CD4-positive, CD25-positive, alpha-beta regulatory T cell (primary cell): ENCODE data around the gene HHIPL2. TPM values are rescaled to one million over a fixed set of nuclear protein-coding genes. Genes with fewer than 3 reads are reported as not detected.

ENCODE experiments used
- ATAC-seq, 2 donors: fragments of 150-1000 bp; cut with Tn5 transposase; one replicate each; pipeline ENCODE4 v1.10.0; 2021; ENCODE audit warnings: low read depth in 2 of 2, moderate number of reproducible peaks in 2 of 2, moderate library complexity in 1 of 2
- DNase-seq, 3 donors: peaks; one replicate each; pipeline versions ENCODE4 v3.0.0 to v3.0.0-alpha.2; 2012 to 2022; ENCODE audit warnings: mixed read lengths in 1 of 3
- H3K27ac ChIP-seq: one replicate; pipeline ENCODE4 v1.7.0; 2013; ENCODE audit warnings: mild to moderate bottlenecking, low read length; ENCODE audit not compliant: insufficient read depth, poor library complexity, severe bottlenecking
- H3K27me3 ChIP-seq: one replicate; pipeline ENCODE4 v1.7.0; 2013; ENCODE audit warnings: low read length; ENCODE audit not compliant: control insufficient read depth, insufficient read depth
- H3K36me3 ChIP-seq: one replicate; pipeline ENCODE4 v1.7.0; 2013; ENCODE audit warnings: mild to moderate bottlenecking, low read length, moderate library complexity; ENCODE audit not compliant: control insufficient read depth, insufficient read depth
- H3K4me1 ChIP-seq: 2 replicates; pipeline ENCODE4 v1.7.0; 2013; ENCODE audit warnings: mild to moderate bottlenecking, low read length; ENCODE audit not compliant: insufficient read depth, control insufficient read depth, poor library complexity, severe bottlenecking
- H3K4me3 ChIP-seq: one replicate; pipeline ENCODE4 v1.7.0; 2013; ENCODE audit warnings: low read depth, mild to moderate bottlenecking, low read length, moderate library complexity
- H3K9me3 ChIP-seq, 2 experiments: 1 replicate in 1 of 2; 2 replicates in 1 of 2; pipeline ENCODE4 v1.7.0; 2013; ENCODE audit warnings: low read length in 2 of 2, mild to moderate bottlenecking in 1 of 2, moderate library complexity in 1 of 2; ENCODE audit not compliant: control insufficient read depth in 2 of 2
- H3K27ac Mint-ChIP-seq, 3 donors: one replicate each; pipeline ENCODE4 v1.8.0; 2020 to 2022; ENCODE audit warnings: mild to moderate bottlenecking in 3 of 3, mixed read lengths in 3 of 3, moderate library complexity in 2 of 3
- H3K27me3 Mint-ChIP-seq: one replicate; pipeline ENCODE4 v1.8.0; 2022; ENCODE audit warnings: mild to moderate bottlenecking, mixed read lengths
- H3K36me3 Mint-ChIP-seq: one replicate; pipeline ENCODE4 v1.8.0; 2020; ENCODE audit warnings: mixed read lengths
- H3K4me1 Mint-ChIP-seq, 4 donors: one replicate each; pipeline ENCODE4 v1.8.0; 2020 to 2022; ENCODE audit warnings: mixed read lengths in 4 of 4, mild to moderate bottlenecking in 1 of 4
- H3K4me3 Mint-ChIP-seq, 4 donors: one replicate each; pipeline ENCODE4 v1.8.0; 2020 to 2022; ENCODE audit warnings: mild to moderate bottlenecking in 4 of 4, mixed read lengths in 4 of 4, moderate library complexity in 3 of 4
- H3K9me3 Mint-ChIP-seq, 7 donors: one replicate each; pipeline ENCODE4 v1.8.0; 2020 to 2022; ENCODE audit warnings: mixed read lengths in 7 of 7, mild to moderate bottlenecking in 3 of 7, moderate library complexity in 2 of 7
- polyA plus RNA-seq, 4 donors: library from polyadenylated mRNA; unstranded; fragments of 300-500 nt; fragmentation: Illumina TruSeq; gene quantifications; one replicate each; pipeline ENCODE4 v1.2.3, GENCODE V29; 2021
- total RNA-seq: library from RNA; stranded (reverse); gene quantifications from one replicate; pipeline ENCODE4 v1.2.3, GENCODE V29; 2022

The HHIPL2 gene
- total and polyA plus RNA-seq, 5 donors from 2014 or later, result not detected

DNA sequence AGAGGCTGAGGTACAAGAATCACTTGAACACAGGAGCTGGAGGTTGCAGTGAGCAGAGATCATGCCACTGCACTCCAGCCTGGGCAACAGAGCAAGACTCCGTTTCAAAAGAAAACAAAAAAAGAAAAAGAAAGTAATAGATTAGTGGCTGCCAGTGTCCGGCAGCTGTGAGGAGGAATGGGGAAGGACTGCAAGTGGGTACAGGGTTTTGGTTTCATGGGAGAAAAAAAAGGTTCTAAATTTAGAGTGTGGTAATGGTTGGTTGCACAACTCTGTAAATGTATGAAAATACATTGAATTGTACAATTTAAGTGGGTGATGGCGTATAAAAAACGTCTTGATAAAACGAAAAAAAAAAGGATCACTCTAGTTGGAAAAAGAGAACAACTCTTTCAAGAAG is 35.2 kb upstream of the HHIPL2 start:
- no peaks in the 10 kb centered on the region for H3K27me3 Mint-ChIP-seq
- peaks cover 50% of the 10 kb centered on the region for H3K36me3 Mint-ChIP-seq
- peaks cover 23 to 39% (median 30%) of the 10 kb centered on the region in 4 donors for H3K4me1 Mint-ChIP-seq
- no peaks in the 10 kb centered on the region for H3K9me3 ChIP-seq
- ATAC-seq (no peak), DNase-seq (no peak)
- no peak overlapping the region for H3K4me3 ChIP-seq
- peak overlapping the region in 1 of 4 donors; percentile 6 for H3K4me3 Mint-ChIP-seq
- H3K27me3 ChIP-seq, result no peaks in the 10 kb centered on the region
- H3K9me3 Mint-ChIP-seq, result peaks cover 0 to 2% (median 0%) of the 10 kb centered on the region in 7 donors
- H3K4me1 ChIP-seq, result no peaks in the 10 kb centered on the region
- H3K27ac ChIP-seq, result no peak overlapping the region
- peaks cover 43% of the 10 kb centered on the region for H3K36me3 ChIP-seq
- peak overlapping the region in 1 of 3 donors; percentile 60 for H3K27ac Mint-ChIP-seq

- H3K27ac ChIP-seq, result no peak overlapping the region
- peak overlapping the region in 1 of 3 donors; percentile 29 for H3K27ac Mint-ChIP-seq
- peaks cover 0 to 2% (median 0%) of the 10 kb centered on the region in 7 donors for H3K9me3 Mint-ChIP-seq
- H3K4me3 ChIP-seq, result no peak overlapping the region
- no peak for ATAC-seq
- H3K36me3 Mint-ChIP-seq, result peaks cover 48% of the 10 kb centered on the region
- no peaks in the 10 kb centered on the region for H3K9me3 ChIP-seq
- H3K4me1 Mint-ChIP-seq, result peaks cover 22 to 31% (median 27%) of the 10 kb centered on the region in 4 donors
- no peak overlapping the region for H3K4me3 Mint-ChIP-seq
- no peaks in the 10 kb centered on the region for H3K4me1 ChIP-seq
- no peaks in the 10 kb centered on the region for H3K27me3 Mint-ChIP-seq
- H3K27me3 ChIP-seq, result no peaks in the 10 kb centered on the region
- DNase-seq, result no peak
- H3K36me3 ChIP-seq, result peaks cover 46% of the 10 kb centered on the region
Measured at GRCh38 chr1:222582099-222582774, 34.3 kb upstream of the HHIPL2 start.

GRCh38 chr1:222579316-222579715 is 31.4 kb upstream of the HHIPL2 start:
- peaks cover 8 to 11% (median 9%) of the 10 kb centered on the region in 4 donors for H3K4me1 Mint-ChIP-seq

GRCh38 chr1:222570837-222571236 is 22.9 kb upstream of the HHIPL2 start:
- Mint-ChIP-seq H3K27me3 (no peaks in the 10 kb centered on the region), H3K9me3 (peaks cover 0 to 11% (median 1%) of the 10 kb centered on the region in 7 donors), H3K36me3 (peaks cover 80% of the 10 kb centered on the region), H3K4me3 (no peak overlapping the region), H3K27ac (peak overlapping the region in 1 of 3 donors; percentile 32), H3K4me1 (peaks cover 4 to 8% (median 6%) of the 10 kb centered on the region in 4 donors)
- no peak overlapping the region for H3K4me3 ChIP-seq
- H3K36me3 ChIP-seq, result peaks cover 38% of the 10 kb centered on the region
- peaks cover 0 to 4% of the 10 kb centered on the region in 2 experiments for H3K9me3 ChIP-seq
- H3K27me3 ChIP-seq, result no peaks in the 10 kb centered on the region
- DNase-seq (no peak), ATAC-seq (no peak)
- H3K27ac ChIP-seq, result no peak overlapping the region
- H3K4me1 ChIP-seq, result no peaks in the 10 kb centered on the region

More at GRCh38 chr1:222579316-222579715, 31.4 kb upstream of the HHIPL2 start:
- no peak for DNase-seq
- Mint-ChIP-seq H3K4me3 (no peak overlapping the region), H3K27me3 (no peaks in the 10 kb centered on the region), H3K9me3 (peaks cover 0 to 2% (median 0%) of the 10 kb centered on the region in 7 donors), H3K36me3 (peaks cover 51% of the 10 kb centered on the region), H3K27ac (no peak overlapping the region)
- Histone ChIP-seq H3K36me3 (peaks cover 51% of the 10 kb centered on the region), H3K4me1 (no peaks in the 10 kb centered on the region), H3K27me3 (no peaks in the 10 kb centered on the region), H3K27ac (no peak overlapping the region), H3K4me3 (no peak overlapping the region), H3K9me3 (no peaks in the 10 kb centered on the region)
- no peak for ATAC-seq

DNA sequence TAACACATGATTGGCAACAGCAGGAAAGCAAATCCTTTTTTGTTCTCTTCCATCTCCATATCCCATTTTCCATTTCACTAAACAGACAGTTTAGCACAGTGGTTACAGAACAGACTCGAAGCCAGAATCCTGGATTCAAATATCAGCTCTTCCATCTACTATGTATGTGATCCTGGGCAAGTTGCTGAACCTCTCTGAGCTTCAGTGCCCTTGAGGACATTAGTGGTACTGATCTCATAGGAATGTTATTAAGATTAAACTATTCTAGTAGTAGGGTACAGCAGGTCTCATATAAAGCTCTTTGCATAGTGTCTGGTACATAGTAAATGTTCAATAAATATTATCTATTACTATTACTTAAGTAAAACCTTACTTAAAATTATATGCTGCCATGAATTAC is 13.8 kb upstream of the HHIPL2 start:
- peaks cover 0 to 2% (median 0%) of the 10 kb centered on the region in 7 donors for H3K9me3 Mint-ChIP-seq
- no peak overlapping the region for H3K27ac ChIP-seq
- H3K36me3 Mint-ChIP-seq, result peaks cover 41% of the 10 kb centered on the region

GRCh38 chr1:222557574-222557973 is 9.7 kb upstream of the HHIPL2 start:
- Mint-ChIP-seq H3K27ac (no peak overlapping the region), H3K4me1 (peaks cover 0 to 4% (median 0%) of the 10 kb centered on the region in 4 donors), H3K36me3 (peaks cover 32% of the 10 kb centered on the region), H3K27me3 (no peaks in the 10 kb centered on the region), H3K9me3 (peaks cover 0 to 1% (median 0%) of the 10 kb centered on the region in 7 donors), H3K4me3 (no peak overlapping the region)
- Histone ChIP-seq H3K9me3 (no peaks in the 10 kb centered on the region), H3K4me3 (no peak overlapping the region), H3K27me3 (no peaks in the 10 kb centered on the region), H3K27ac (no peak overlapping the region), H3K4me1 (no peaks in the 10 kb centered on the region), H3K36me3 (peaks cover 38% of the 10 kb centered on the region)
- DNase-seq, result no peak
- no peak for ATAC-seq

More for the DNA sequence above, 13.8 kb upstream of the HHIPL2 start:
- H3K4me3 ChIP-seq, result no peak overlapping the region
- no peaks in the 10 kb centered on the region for H3K4me1 ChIP-seq
- Mint-ChIP-seq H3K4me1 (peaks cover 0 to 4% (median under 1%) of the 10 kb centered on the region in 4 donors), H3K27me3 (no peaks in the 10 kb centered on the region), H3K27ac (no peak overlapping the region), H3K4me3 (no peak overlapping the region)
- ATAC-seq (no peak), DNase-seq (no peak)
- H3K27me3 ChIP-seq, result no peaks in the 10 kb centered on the region
- no peaks in the 10 kb centered on the region for H3K9me3 ChIP-seq
- peaks cover 44% of the 10 kb centered on the region for H3K36me3 ChIP-seq

- peaks cover 37% of the 10 kb centered on the region for H3K36me3 ChIP-seq
Measured at GRCh38 chr1:222557148-222557547, 9.2 kb upstream of the HHIPL2 start.

More at GRCh38 chr1:222557148-222557547, 9.2 kb upstream of the HHIPL2 start:
- H3K27me3 Mint-ChIP-seq, result no peaks in the 10 kb centered on the region
- Histone ChIP-seq H3K27ac (no peak overlapping the region), H3K9me3 (no peaks in the 10 kb centered on the region), H3K4me1 (no peaks in the 10 kb centered on the region), H3K4me3 (no peak overlapping the region), H3K27me3 (no peaks in the 10 kb centered on the region)
- H3K27ac Mint-ChIP-seq, result no peak overlapping the region
- H3K4me3 Mint-ChIP-seq, result no peak overlapping the region
- H3K4me1 Mint-ChIP-seq, result peaks cover 0 to 4% (median 0%) of the 10 kb centered on the region in 4 donors
- peaks cover 31% of the 10 kb centered on the region for H3K36me3 Mint-ChIP-seq
- no peak for ATAC-seq
- DNase-seq, result no peak
- H3K9me3 Mint-ChIP-seq, result peaks cover 0 to 1% (median 0%) of the 10 kb centered on the region in 7 donors
